ENCODE results near the gene KANSL1.

Gene KANSL1

GRCh38 chr17:46013502-46014165 is 179.6 kb downstream of the KANSL1 start:
- Histone ChIP-seq H3K27me3 (ENCODE audit: control insufficient read depth in 1 of 2, insufficient read depth in 1 of 2, low read length in 2 of 2) (peaks cover 7 to 14% of the 10 kb centered on the region in 2 experiments), H3K4me1 (ENCODE audit: control insufficient read depth, insufficient read depth, low read depth, low read length) (peaks cover 13% of the 10 kb centered on the region), H3K9me3 (ENCODE audit: control insufficient read depth, low read length) (no peaks in the 10 kb centered on the region), H3K23ac (ENCODE audit: low read length in 2 of 2) (no peak overlapping the region), H3K18ac (ENCODE audit: low read depth in 1 of 2, low read length in 2 of 2) (no peak overlapping the region), H3K4me2 (ENCODE audit: low read length, poor library complexity, severe bottlenecking) (no peak overlapping the region), H3K4me3 (ENCODE audit: insufficient read depth in 1 of 2, low read depth in 1 of 2, low read length in 2 of 2) (peak overlapping the region in 1 of 2 experiments; percentile 38), H4K8ac (ENCODE audit: low read length) (no peak overlapping the region), H2AK5ac (ENCODE audit: low read length, severe bottlenecking) (no peak overlapping the region), H3K79me1 (replicated peaks; ENCODE audit: low read length, poor library complexity, severe bottlenecking) (no peaks in the 10 kb centered on the region), H2BK15ac (ENCODE audit: low read depth, poor library complexity, severe bottlenecking) (no peak overlapping the region), H3K4ac (ENCODE audit: low read depth in 1 of 2, low read length in 2 of 2) (no peak overlapping the region), H2BK5ac (ENCODE audit: low read depth, low read length, poor library complexity, severe bottlenecking) (no peak overlapping the region), H2BK120ac (ENCODE audit: low read depth, low read length) (no peak overlapping the region), H3K27ac (ENCODE audit: low read length, poor library complexity, severe bottlenecking) (no peak overlapping the region), H4K91ac (ENCODE audit: low read length) (no peak overlapping the region), H3K36me3 (ENCODE audit: control insufficient read depth in 1 of 2, insufficient read depth in 2 of 2, low read depth in 1 of 2, low read length in 2 of 2) (no peaks in the 10 kb centered on the region), H3K14ac (ENCODE audit: low read length in 2 of 2) (no peak overlapping the region), H2AFZ (ENCODE audit: low read depth, low read length) (no peak overlapping the region), H2BK12ac (ENCODE audit: low read length in 2 of 2) (no peak overlapping the region), H3K9ac (ENCODE audit: low read length) (no peak overlapping the region)
- 92% methylated on average over 8 of the region's 9 CpGs for WGBS
- DNase-seq = no peak

- H3K36me3 ChIP-seq (ENCODE audit: control insufficient read depth in 1 of 2, insufficient read depth in 2 of 2, low read depth in 1 of 2, low read length in 2 of 2) = no peaks in the 10 kb centered on the region
- H3K18ac ChIP-seq (ENCODE audit: low read depth in 1 of 2, low read length in 2 of 2) = no peak overlapping the region
- peaks cover 7 to 14% of the 10 kb centered on the region in 2 experiments for H3K27me3 ChIP-seq (ENCODE audit: control insufficient read depth in 1 of 2, insufficient read depth in 1 of 2, low read length in 2 of 2)
- no peak overlapping the region for H3K23ac ChIP-seq (ENCODE audit: low read length in 2 of 2)
- no peak overlapping the region for H3K4me2 ChIP-seq (ENCODE audit: low read length, poor library complexity, severe bottlenecking)
- H4K8ac ChIP-seq (ENCODE audit: low read length) = no peak overlapping the region
- no peak overlapping the region for H3K4ac ChIP-seq (ENCODE audit: low read depth in 1 of 2, low read length in 2 of 2)
- H3K79me1 ChIP-seq (replicated peaks; ENCODE audit: low read length, poor library complexity, severe bottlenecking) = no peaks in the 10 kb centered on the region
- no peak overlapping the region for H4K91ac ChIP-seq (ENCODE audit: low read length)
- H3K4me3 ChIP-seq (ENCODE audit: insufficient read depth in 1 of 2, low read depth in 1 of 2, low read length in 2 of 2) = no peak overlapping the region
- no peak overlapping the region for H3K14ac ChIP-seq (ENCODE audit: low read length in 2 of 2)
- no peak overlapping the region for H2AK5ac ChIP-seq (ENCODE audit: low read length, severe bottlenecking)
- peaks cover 13% of the 10 kb centered on the region for H3K4me1 ChIP-seq (ENCODE audit: control insufficient read depth, insufficient read depth, low read depth, low read length)
- H2BK120ac ChIP-seq (ENCODE audit: low read depth, low read length) = no peak overlapping the region
- 69% methylated on average over 7 of the region's 7 CpGs for WGBS
- H2BK15ac ChIP-seq (ENCODE audit: low read depth, poor library complexity, severe bottlenecking) = no peak overlapping the region
- no peak overlapping the region for H3K27ac ChIP-seq (ENCODE audit: low read length, poor library complexity, severe bottlenecking)
- no peak overlapping the region for H2BK5ac ChIP-seq (ENCODE audit: low read depth, low read length, poor library complexity, severe bottlenecking)
- no peaks in the 10 kb centered on the region for H3K9me3 ChIP-seq (ENCODE audit: control insufficient read depth, low read length)
- no peak overlapping the region for H3K9ac ChIP-seq (ENCODE audit: low read length)
- DNase-seq = no peak
- no peak overlapping the region for H2AFZ ChIP-seq (ENCODE audit: low read depth, low read length)
- no peak overlapping the region for H2BK12ac ChIP-seq (ENCODE audit: low read length in 2 of 2)
Measured at GRCh38 chr17:46013127-46013501, 180.1 kb downstream of the KANSL1 start.

- Histone ChIP-seq H3K4ac (ENCODE audit: low read depth in 1 of 2, low read length in 2 of 2) (no peak overlapping the region), H3K4me2 (ENCODE audit: low read length, poor library complexity, severe bottlenecking) (no peak overlapping the region), H3K23ac (ENCODE audit: low read length in 2 of 2) (no peak overlapping the region), H3K9me3 (ENCODE audit: control insufficient read depth, low read length) (no peaks in the 10 kb centered on the region), H3K27me3 (ENCODE audit: control insufficient read depth in 1 of 2, insufficient read depth in 1 of 2, low read length in 2 of 2) (peaks cover 7 to 14% of the 10 kb centered on the region in 2 experiments), H3K4me3 (ENCODE audit: insufficient read depth in 1 of 2, low read depth in 1 of 2, low read length in 2 of 2) (no peak overlapping the region), H3K9ac (ENCODE audit: low read length) (no peak overlapping the region), H2AK5ac (ENCODE audit: low read length, severe bottlenecking) (no peak overlapping the region), H4K91ac (ENCODE audit: low read length) (no peak overlapping the region), H2BK120ac (ENCODE audit: low read depth, low read length) (no peak overlapping the region), H3K27ac (ENCODE audit: low read length, poor library complexity, severe bottlenecking) (no peak overlapping the region), H3K36me3 (ENCODE audit: control insufficient read depth in 1 of 2, insufficient read depth in 2 of 2, low read depth in 1 of 2, low read length in 2 of 2) (no peaks in the 10 kb centered on the region), H3K79me1 (replicated peaks; ENCODE audit: low read length, poor library complexity, severe bottlenecking) (no peaks in the 10 kb centered on the region), H2BK15ac (ENCODE audit: low read depth, poor library complexity, severe bottlenecking) (no peak overlapping the region), H2BK5ac (ENCODE audit: low read depth, low read length, poor library complexity, severe bottlenecking) (no peak overlapping the region), H3K14ac (ENCODE audit: low read length in 2 of 2) (peak overlapping the region in 1 of 2 experiments; percentile 70), H2BK12ac (ENCODE audit: low read length in 2 of 2) (no peak overlapping the region), H3K18ac (ENCODE audit: low read depth in 1 of 2, low read length in 2 of 2) (no peak overlapping the region), H2AFZ (ENCODE audit: low read depth, low read length) (no peak overlapping the region), H3K4me1 (ENCODE audit: control insufficient read depth, insufficient read depth, low read depth, low read length) (peaks cover 13% of the 10 kb centered on the region), H4K8ac (ENCODE audit: low read length) (no peak overlapping the region)
- no peak for DNase-seq
- 86% methylated on average over 11 of the region's 11 CpGs for WGBS
Measured at GRCh38 chr17:46012506-46013079, 180.6 kb downstream of the KANSL1 start.

GRCh38 chr17:46011711-46012505 is 181.3 kb downstream of the KANSL1 start:
- Histone ChIP-seq H2AFZ (ENCODE audit: low read depth, low read length) (no peak overlapping the region), H4K91ac (ENCODE audit: low read length) (no peak overlapping the region), H4K8ac (ENCODE audit: low read length) (no peak overlapping the region), H3K9ac (ENCODE audit: low read length) (no peak overlapping the region), H3K4me3 (ENCODE audit: insufficient read depth in 1 of 2, low read depth in 1 of 2, low read length in 2 of 2) (no peak overlapping the region), H3K36me3 (ENCODE audit: control insufficient read depth in 1 of 2, insufficient read depth in 2 of 2, low read depth in 1 of 2, low read length in 2 of 2) (no peaks in the 10 kb centered on the region), H2BK12ac (ENCODE audit: low read length in 2 of 2) (no peak overlapping the region), H2BK120ac (ENCODE audit: low read depth, low read length) (no peak overlapping the region), H3K27ac (ENCODE audit: low read length, poor library complexity, severe bottlenecking) (no peak overlapping the region), H3K4me2 (ENCODE audit: low read length, poor library complexity, severe bottlenecking) (no peak overlapping the region), H3K79me1 (replicated peaks; ENCODE audit: low read length, poor library complexity, severe bottlenecking) (no peaks in the 10 kb centered on the region), H2AK5ac (ENCODE audit: low read length, severe bottlenecking) (no peak overlapping the region), H3K14ac (ENCODE audit: low read length in 2 of 2) (peak overlapping the region in 1 of 2 experiments; percentile 36), H3K4ac (ENCODE audit: low read depth in 1 of 2, low read length in 2 of 2) (no peak overlapping the region), H3K23ac (ENCODE audit: low read length in 2 of 2) (peak overlapping the region in 1 of 2 experiments; percentile 63), H3K9me3 (ENCODE audit: control insufficient read depth, low read length) (no peaks in the 10 kb centered on the region), H2BK5ac (ENCODE audit: low read depth, low read length, poor library complexity, severe bottlenecking) (no peak overlapping the region), H3K4me1 (ENCODE audit: control insufficient read depth, insufficient read depth, low read depth, low read length) (peaks cover 13% of the 10 kb centered on the region), H3K27me3 (ENCODE audit: control insufficient read depth in 1 of 2, insufficient read depth in 1 of 2, low read length in 2 of 2) (peaks cover 7 to 14% of the 10 kb centered on the region in 2 experiments), H2BK15ac (ENCODE audit: low read depth, poor library complexity, severe bottlenecking) (peak overlapping the region; percentile 63), H3K18ac (ENCODE audit: low read depth in 1 of 2, low read length in 2 of 2) (no peak overlapping the region)
- no peak for DNase-seq
- WGBS = 88% methylated on average over 28 of the region's 28 CpGs

Data from mesenchymal stem cell (in vitro differentiated cells and primary cell).